Measurements from ENCODE around the gene ZC3H18.

- TF ChIP-seq CTCF (IDR thresholded peaks at IDR 0.05; ENCODE audit: low read length) (no peak), EZH2phosphoT487 (IDR thresholded peaks at IDR 0.05; ENCODE audit: low read length) (no peak), EZH2 (optimal IDR thresholded peaks at IDR 0.05; ENCODE audit: low read depth, low read length) (no peak)
These were observed 29.0 kb downstream of the ZC3H18 start for GRCh38 chr16:88599092-88599733.

Data from MM.1S (cell line).